NOMO-1 treated with dmso at 0.1 percent for 144 hours (cell line): Measurements from ENCODE around the gene MAP7D2.

ENCODE experiments used
- DNase-seq: peaks from one replicate; lab custom pipeline; 2025; ENCODE audit not compliant: unreplicated experiment; lab: John Stamatoyannopoulos, UW

The MAP7D2 gene

DNA sequence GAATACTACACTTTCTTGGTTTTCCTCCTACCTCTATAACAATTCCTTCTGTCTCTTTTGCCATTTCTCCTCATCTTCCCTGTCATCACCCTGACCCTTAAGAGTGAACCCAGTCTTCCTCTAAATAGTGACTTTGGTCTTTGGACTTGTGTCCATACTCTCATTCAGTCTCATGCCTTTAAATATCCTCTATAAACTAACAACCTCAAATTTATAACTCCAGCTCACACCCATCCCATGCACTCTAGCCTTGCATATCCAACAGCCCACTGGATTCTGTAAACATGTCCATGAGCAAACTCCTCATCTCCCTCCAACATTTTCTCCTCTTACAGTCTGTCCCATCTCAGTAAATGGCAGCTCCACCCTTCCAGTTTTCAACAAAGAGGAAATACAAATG is 140.9 kb downstream of the MAP7D2 start:
- DNase-seq: no peak

DNA sequence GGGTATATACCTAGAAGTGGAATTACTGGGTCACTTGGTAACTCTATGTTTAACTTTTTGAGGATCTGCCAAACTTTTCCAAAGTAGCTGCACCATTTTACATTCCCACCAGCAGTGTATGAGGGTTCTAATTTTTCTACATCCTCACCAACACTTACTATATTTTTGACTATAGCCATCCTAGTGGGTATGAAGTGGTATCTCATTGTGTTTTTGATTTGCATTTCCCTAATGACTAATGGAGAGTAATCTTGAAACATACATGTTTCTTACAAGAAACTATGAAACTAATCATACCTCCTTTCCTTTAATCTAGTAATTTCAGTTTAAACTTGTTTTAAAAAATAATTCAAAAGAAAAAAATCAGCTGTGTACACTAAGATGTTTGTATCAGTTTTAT is 143.7 kb downstream of the MAP7D2 start:
- no peak for DNase-seq

DNA sequence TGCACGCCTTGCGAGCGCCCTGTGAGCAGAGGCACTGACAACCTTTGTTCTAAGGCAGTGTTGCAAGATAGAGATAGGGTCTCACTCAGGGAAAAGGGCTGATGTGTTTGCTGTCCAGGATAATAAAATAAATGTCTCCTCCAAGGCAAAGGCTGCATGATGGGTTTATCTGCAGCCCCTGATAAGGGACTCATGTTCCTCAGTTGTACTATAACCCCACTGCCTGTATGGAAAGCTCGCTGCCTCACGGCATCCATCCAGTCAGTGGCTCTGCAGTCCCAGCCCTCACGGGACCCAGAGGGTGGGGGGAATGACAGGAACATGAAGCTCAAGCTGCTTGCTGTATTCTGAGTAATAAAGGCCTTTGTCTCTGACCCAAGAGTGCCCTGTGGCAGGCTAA is 148.4 kb downstream of the MAP7D2 start:
- no peak for DNase-seq

DNA sequence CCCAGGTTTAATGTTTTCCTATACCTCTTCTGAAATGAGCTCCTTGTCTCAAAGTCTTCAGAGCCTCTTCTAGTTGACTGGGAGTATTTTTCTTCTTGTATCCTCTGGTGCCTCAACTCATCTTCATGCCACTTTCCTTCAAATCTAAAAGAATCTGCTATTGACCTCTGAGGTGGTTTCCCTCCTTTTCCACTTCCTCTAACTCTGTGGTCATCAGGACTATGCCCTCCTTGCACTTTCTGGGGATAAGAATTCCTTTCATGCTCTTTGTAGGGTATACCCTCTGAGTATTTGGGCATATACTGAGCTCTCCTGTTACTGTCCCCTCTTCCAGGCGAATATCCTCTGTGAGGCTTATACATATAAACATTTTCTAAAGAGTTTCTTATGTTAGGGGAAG is 150.7 kb downstream of the MAP7D2 start:
- no peak for DNase-seq

DNA sequence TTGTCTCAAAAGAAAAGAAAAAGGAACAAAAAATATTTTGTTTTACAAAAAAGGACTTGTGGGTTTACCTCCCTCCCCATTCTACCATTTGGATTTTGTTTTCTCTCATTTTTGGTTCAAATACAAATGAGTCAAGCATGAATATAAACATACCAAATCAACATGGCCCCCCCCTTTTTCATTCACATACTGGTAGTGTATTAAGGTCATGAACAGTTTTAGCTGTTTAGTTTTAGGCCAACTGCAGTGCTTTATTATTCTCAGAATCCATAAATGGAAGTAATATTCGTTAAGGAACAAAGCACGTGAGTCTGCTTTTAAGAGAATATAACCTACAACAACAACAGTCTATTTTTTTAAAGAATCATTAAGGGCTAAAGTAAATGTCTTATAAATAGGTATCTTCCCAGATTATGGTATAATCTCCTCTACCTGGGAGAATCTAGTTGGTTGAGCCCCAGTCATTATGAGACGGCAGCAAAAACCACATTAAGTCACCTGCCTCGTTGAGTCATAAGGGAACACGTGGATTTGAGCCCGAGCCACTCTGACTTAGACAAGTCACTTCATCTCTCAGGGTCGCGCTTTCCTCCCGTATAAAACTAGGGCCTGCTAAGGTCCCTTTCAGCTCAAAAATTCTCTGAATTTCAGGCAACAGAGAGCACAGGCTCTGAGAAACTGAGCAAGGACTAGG is 152.5 kb downstream of the MAP7D2 start:
- DNase-seq: no peak

DNA sequence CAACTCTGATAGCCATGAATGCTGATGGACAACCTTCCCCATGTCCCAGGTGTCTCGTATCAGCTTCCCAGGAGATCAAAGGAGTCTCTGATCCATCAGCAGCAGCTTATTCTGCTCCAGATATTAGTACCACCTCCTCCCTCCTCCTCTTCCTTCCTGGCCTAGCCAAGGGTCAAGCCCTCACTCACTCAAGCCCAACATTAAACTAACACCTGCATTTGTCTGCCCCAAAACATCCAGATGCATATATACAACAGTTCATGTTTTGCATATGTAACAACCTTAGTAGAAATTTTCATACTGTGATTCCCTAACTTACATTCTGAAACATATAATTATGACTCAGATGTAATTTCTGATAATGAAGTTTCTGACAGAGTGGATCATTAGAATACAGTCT is 155.8 kb downstream of the MAP7D2 start:
- no peak for DNase-seq

DNA sequence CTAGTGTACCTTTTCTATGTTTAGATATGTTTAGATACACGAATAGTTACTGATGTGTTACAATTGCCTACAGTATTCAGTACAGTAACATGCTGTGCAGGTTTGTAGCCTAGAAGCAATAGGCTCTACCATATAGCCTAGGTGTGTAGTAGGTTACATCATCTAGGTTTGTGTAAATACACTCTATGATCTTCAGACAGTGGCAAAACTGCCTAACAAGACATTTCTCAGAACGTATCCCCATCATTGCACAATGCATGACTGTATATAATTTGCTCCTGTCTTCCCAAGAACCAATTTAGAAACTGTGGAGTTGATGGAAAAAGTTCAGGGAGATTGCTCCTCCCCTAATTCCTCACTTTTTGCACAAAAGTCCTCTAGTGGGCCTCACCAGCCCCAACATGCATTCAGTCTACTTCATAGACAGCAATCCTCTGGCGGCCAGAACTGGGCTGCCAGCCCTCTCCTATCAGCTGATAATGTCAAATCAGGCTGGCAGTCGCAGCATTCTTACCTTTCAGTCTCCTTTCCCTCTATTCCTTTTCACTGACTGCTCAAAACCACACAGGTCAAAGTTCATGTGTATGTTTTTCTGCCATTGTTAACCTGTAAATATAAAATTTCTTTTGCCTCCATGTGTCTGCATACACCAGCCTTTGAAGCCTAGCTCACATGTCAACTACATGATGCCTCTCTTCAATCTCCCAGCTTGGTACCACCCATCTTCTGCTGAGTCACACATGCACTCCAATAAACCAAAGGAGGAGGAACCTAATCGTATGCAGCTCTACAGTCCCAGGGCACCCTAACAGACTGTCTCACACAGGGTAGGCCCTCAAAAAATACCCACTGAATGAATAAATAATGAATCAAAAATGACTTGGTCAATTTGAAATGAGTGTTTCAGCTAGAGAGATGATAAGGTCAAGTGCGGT is 157.9 kb downstream of the MAP7D2 start:
- DNase-seq: no peak

DNA sequence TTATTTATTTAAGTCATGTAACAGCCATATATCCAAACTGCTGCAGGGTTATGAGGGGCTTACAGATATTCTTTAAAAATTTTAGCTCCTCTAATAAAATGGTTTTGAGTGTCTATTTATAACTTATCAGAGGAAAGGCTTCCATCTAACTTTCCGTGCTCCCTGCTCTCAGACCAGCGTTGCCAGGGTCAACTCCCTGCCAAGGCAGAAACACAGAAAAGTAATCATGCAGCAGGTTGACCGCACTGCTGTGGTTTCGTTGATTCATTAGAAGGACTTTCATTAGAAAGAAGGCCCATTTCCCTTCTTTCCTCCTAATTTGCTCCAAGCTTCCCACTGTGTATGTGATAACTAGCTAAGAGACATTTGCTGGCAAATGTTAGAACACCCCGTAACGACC is 159.8 kb downstream of the MAP7D2 start:
- no peak for DNase-seq
